HG02759 (cell line): ENCODE data around the gene TLE4.
"Not testable (repeated sequence)": the region's sequence is repeated elsewhere in the genome, so short reads cannot be mapped to it uniquely, and the experiment has no call there.

Experiments used
- ATAC-seq: cut with Tn5 transposase; IDR thresholded peaks from one replicate; pipeline ENCODE4 v1.9.1; 2021; ENCODE audit warnings: mild to moderate bottlenecking, moderate library complexity; ENCODE audit not compliant: unreplicated experiment

Gene TLE4

DNA sequence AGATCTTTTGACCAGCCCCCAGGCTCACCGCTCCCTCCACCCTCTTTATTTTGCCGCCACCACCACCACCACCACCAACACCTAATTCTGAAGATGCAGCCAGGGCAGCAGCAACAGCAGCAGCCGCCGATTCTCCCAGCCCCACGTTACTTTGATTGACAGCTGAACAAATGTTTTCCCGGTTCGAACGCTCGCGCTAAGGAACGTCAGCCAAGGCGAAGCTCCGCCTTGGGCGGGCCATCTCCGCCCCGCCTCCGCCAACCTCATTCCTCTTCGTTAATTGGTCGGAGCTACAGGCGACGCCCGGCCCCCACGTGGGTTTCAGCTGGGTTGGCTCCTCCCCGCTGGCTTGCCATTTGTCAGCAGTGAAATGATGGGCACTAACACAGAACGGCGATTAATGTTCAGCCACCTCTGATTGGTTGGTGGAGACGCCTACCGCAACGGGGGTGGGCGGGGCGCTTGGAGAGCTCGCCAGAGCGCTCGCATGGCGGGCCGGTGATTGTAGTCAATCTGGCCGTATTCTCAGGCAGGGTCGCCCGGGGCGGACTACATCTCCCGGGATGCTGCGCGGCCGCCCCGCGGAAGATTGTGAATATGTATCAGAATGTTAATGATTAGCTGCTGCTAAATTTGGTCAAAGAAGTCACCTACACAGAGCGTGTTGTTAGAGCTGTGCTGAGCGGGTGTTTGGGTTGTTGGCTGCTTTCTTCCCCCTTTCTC is at the start of gene TLE4:
Gene TLE4 (plus strand): TSS at position 657 of the 723 bp plus-strand sequence. CDS start 826 bp downstream, outside the sequence.
- peak; percentile 82 for ATAC-seq

DNA sequence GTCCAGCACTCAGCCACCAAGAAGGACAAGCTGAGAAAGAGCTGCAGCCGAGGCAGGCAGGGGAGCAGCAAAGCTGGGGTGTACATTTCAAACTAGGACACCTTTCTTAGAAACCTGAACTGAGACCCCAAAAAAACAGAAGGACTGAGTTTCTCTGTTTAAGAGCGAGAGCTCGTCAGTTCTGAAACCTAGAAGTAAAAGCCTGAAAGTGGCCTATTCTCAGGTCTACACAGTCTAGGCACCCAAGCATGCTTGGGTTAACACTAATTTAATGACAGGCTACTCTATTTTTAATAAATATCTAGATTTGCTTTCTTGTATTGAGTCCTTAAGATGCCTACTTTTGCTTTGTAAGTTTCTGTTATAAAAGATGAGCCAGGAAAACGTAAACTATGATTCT is 49.0 kb upstream of the TLE4 start:
- no peak for ATAC-seq

DNA sequence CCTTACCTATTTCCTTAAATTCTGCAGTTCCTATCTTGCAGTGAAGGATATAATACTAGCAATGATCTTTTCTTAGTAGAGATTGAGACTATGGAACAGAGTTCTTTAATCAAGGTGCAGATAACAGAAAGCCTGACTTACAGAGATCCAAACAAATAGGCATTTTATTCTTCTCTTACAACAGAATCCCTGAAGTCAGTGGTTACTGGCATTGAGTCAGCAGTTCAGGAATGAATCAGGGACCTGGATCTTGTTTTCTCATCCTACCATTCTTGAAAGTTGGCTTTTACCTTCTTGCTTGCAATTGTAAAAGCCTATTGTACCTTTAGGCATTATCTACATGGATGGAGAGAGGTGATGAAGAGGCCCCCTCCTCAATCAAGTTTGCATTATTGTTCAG is 47.5 kb upstream of the TLE4 start:
- ATAC-seq: no peak

DNA sequence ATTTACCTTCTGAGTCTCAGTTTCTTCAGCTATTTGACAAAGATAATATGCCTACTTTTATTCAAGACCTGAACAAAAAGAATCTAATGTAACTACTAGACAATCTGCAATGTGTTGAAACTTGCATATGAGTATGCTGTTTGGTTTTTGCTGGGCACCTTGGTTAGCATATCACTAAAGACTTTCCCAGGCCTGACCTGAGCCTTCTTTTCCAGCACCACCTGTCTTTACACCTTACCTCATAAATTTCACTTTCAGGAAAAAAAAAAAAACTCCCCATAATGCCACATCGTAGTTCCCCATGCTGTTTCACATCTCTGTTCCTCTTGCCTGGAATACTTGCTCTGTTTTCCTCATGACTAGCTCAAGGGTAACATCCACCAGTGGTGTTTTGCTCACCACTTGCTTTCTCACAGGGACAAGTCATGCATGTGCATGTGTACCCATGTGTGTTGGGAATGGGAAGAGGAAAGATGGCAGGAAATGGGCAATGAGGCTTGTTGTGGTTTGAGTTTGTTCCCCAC is 45.6 kb upstream of the TLE4 start:
- peak; percentile 47 for ATAC-seq

DNA sequence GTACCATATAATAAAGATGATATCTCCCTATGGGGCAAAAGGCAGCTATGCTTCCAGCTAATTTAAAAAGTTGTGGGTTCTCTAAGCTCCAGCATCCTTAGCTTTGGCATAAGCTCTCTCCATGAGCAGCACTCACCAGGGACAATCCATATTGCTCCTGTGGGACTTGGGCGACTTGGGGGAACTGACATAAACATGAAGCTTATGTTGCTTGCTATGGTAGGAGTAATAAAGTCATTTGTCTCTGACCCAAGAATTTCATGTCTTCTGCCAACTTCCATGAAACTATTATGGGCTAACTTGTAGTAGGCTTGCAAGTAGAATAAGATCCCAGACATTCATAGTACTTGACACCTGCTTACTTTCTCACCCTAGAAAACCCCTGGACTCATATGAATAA is 36.2 kb upstream of the TLE4 start:
- no peak for ATAC-seq

DNA sequence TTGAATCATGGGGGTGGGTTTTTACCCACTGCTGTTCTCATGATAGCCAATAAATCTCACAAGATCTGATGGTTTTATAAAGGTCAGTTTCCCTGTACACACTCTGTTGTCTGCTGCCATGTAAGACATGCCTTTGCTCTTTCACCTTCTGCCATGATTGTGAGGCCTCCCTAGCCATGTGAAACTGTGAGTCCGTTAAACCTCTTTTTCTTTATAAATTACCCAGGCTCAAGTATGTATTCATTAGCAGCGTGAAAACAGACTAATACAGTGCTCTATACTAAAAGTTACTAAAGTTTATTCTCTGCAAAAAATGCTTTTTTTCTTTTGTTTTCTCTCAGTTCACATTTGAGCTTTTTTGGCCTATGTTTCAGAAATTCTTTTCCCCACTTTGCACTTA is 33.9 kb upstream of the TLE4 start:
- no peak for ATAC-seq

DNA sequence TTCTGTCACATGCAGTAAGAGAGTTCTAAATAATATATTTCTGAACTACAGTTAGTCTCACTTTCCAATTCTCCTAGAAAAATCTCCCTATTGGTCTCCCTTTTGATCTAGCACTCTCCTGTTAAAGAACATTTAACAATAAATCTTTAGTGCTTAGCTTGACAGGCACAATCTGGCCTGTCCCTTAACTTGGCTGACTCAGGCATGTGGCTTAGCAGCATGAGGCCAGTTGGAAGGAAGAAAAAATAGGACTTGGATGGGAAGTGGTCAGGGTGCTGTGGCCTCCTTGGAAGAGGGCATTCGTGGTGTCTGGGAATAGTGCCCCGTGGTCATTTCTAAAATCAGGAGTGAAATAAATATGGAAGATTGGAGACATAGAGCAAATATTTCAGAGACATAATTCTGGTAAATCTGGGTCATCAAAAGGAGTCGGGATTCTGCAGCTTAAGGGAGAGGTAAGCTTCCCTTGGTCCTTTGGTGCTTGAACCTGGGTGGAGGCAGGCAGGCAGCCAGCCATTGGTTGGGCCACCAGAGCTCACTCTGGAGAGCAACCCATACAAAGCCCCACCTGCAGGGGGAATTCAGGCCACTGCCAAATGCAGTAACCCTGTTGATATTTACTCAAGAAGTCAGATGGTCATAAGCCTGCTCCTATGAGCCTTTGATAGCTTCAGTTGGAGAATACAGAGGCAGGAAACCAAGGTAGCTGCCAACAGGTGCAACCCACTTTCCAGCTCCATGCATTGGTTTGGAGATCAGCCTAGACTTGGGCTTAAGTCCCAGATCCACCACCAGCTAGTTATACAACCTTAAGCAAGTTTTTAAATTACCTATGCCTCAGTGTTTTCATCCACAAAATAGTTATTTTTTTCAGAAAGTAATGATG is 28.8 kb upstream of the TLE4 start:
- ATAC-seq: no peak

DNA sequence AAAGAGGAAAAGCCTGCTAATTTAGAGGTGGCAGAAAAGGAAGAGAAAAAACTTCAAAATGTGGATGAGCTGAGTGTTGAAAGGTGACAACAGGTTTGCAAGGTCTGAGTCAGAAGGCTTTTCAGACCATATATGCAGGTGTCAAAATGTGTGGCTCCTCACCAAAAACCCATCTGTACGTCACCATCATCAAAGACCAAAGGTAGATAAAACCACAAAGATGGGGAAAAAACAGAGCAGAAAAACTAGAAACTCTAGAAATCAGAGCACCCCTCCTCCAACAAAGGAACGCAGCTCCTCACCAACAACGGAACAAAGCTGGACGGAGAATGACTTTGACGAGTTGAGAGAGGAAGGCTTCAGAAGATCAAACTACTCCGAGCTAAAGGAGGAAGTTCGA is 27.4 kb upstream of the TLE4 start:
- ATAC-seq: not testable (repeated sequence)

DNA sequence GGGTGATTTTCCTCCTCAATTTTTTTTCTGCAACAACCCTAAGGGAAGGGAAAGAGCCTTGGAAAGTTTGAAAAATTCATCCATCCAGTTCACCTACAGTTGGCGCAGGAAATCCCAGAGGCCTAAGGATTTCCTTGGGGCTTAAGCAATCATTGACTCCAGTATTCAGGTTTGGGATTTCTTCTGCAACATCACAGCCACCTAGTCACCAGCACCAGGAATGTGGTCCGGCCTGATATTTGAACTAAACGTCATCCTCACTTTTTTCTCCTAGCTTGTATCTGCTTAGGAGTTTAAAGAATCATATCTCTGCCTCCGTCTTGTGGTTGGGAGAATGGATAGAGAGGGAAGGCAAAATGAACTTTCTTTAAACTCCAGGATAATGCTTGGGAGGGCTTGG is 20.2 kb upstream of the TLE4 start:
- ATAC-seq: no peak

DNA sequence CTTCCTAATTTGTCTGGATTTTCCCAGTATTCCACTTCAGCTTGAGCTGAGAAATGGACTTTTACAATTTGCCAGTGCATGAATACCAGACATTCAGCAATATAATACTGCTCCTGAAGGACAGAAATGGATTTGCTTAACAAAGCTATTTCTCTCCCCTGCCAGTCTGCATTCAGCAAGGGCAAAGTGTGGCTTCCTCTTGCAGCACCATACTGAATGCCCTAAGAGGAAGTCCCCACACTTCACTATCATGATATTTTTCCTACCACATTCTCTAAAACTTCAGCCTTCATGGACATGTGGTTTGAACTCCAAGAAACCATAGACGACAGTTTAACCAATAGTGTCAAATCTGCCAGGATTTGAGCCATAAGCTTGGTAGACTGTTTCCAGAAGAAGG is 19.8 kb upstream of the TLE4 start:
- ATAC-seq: no peak

DNA sequence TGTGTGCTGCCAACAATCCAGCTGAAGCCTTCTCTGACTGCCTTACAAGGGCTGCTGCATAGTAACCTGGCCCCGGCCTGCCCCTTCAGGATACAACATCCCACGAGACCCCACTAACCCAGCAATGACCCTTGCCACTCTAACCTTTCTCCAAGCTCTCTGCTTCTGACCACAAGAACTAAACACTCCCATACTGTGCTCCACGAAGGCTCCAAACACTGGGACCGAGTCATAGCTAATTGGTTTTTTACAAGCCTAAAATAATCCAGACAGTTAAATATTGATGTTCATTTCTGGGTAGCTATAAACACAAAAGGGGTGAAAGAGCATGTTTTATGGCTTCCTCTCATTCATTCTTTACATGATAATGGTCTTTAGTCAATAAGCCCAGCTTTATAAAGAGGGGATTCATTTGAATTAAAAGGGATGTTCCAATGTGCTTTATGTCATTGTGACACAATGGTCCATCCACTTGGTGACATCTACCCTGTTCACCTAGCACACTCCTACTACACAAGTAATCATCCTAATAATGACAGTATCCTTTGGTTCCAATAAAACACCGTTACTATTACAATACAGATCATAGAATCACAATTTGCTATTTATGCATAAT is 16.2 kb upstream of the TLE4 start:
- ATAC-seq: no peak

DNA sequence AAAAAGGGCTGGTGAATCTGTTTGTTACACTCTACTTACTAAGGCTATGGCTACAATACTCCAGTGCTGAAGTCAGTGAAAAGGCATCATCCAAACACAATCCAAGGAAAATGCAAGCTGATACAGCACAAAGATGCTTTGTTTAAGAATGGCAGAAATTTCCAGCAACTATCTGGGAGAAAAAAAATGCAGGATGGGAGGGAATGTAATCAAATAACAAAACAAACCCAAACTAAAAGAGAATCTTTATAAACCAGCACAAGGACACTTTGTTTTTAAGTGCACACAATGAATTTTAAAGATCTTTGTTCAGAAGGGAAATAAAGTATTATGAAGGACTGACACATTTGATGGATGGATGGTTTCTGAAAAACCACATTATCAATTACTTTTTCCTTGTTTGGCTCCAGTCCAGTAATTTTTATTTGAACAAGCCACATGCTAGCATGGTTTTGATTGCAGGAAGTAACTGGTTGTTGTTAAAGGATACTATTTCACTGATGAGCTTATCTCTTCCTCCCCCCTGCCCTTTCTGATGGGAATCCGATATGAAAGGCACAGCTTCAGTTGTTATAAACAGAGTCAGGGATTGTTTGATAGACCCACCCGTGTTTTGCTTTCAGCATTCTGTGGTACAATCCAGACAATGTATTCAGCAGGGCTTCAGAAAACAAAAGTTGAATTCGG is 12.1 kb upstream of the TLE4 start:
- ATAC-seq: no peak

DNA sequence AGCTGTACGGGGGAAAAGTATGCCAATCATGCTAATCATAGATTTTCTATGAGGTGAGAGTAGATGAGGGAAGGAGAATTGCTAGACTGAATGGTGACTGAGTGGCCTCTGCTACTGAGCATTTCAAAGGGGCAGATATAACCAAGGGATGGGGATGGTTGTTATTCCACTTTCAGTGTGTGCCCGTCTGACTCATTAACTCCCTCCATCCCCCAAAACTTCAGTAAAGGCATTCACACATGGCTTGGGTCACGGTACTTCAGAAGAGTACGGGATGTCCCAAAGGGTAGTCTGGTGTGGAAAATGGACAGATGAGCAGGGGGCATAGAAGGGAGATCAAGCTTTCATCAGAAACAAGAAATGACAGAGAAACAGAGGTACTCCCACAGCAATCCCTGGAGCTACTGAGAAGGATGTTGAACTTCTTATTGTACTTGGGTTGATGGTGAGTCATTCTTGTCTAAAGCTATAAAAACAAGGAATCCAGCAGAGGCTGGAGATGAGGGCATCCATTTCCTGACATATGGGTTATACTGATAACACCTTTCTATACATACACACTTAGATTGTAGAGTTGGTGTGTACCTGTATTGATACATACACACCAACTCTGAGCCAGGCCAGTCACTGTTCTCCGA is 8.9 kb upstream of the TLE4 start:
- ATAC-seq: no peak

DNA sequence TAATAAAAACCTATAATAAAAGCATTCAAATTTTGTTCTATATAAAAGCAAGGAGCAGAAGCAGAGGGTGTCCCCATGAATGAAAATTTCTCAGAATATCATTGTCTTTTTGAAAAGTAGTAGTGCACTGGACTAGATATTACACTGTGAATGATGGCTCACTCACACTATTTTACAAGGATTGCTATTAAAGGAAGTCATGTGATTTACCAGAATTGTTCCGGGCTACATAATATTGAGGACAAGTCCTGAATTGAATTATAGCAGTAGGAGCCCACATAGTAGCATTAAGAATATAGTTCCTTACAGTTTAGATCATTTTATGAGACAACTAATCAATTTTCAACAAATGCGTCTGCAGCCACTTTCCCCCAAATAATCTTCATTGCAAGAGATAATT is 7.7 kb upstream of the TLE4 start:
- no peak for ATAC-seq

DNA sequence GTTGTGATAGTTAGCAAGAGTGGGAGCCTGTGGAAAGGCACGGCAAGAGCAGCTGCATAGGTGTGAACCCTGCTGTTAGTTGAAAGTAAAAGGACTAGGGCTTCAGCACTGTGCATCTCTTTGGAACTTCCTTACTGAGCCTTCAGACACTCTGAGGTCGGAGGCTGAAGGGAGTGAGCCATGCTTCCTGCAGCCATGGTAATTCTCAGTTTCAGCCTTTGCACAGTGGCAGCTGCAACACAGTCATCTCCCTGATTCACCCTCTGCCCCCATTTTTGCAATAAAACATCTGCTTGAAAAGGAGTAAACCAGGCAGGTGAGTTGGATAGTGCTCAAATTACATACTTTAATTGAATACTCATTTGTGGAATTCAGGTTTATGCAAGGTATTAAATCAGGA is 6.5 kb upstream of the TLE4 start:
- ATAC-seq: peak; percentile 89

DNA sequence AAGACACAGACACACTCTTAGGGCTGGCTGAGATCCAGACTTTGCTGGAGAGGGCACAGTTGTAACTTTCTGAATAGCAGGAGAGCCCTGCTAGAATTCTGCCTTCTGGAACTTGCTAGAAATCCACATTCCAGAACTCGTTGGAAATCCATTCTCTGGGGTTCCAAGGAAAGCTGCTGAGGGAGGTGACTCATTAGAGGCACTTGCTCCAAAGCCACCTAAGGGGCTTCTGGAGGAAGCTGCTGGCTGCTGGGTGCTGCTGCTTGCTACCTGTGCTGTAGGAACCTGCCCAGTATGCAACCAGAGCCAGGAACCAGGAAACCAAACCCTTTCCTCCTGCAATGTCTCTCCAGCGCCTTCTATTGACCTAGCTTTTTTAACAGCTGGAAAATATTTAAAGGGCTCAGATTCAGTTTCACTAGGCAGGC is 4.1 kb upstream of the TLE4 start:
- ATAC-seq: no peak

DNA sequence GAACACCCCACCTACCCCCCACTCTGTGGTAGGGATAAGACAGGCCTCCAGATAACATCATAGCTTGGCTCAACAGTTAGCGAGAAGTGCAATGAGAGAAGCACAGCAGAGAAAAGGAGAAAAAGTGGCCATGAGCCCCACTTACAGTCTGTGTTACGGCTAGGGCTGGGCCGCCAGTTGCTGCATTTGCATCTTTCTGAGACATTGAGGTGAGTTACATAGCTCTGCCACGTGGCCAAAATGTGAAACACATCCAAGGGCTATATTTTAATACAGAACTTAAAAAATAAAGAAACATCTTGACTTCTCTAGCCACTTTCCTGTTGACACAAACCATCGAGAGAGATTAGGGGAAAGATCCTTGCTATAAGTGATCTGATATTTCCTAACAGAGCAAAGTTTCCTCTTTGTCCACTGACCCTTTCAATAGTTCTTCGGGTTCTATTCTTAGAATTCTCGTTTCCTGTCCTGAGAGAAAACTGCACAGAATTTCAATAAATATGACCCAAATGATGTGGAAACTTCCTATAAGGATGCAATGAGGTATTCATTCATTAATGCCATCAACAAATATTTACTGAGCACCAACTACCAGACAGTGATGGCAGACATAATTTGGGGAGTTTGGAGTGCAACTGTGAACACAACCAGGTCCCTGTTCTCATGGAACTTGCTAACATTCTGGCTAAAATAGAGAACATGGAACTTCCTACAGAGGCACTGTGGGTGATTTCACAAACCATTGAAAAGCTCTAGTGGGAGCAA is 3.2 kb upstream of the TLE4 start:
- ATAC-seq: no peak

DNA sequence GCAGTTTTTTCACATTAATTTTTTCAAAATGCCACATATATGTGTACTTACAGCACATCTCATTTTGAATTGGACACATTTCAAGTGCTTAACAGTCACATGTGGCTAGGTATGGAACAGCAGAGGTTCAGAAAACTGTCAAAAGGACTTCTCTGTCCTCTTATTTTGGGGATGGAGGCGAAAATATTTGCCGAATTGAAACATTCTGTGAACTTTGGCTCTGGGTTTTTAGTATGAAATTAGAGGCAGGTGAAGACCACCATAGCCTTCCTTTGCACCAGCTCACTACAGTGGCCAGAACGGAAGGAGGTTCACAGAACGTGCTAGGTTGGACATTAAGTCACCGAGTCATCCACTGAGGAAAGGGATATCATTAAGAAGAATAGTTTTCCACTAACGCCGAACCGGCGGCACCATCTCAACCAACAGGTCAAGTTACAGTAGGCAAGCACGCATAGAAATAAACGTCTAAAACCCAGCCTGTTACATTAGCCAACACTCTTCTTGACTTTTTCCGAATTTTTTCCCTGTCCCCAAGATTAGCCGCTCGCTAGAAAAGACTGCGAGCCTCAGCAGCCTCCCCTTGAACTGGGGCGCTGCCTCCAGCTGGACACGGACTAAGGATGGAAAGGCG is 1.8 kb upstream of the TLE4 start:
- ATAC-seq: no peak
